ENCODE results near the gene CYTH3.
"Not testable (repeated sequence)": the region's sequence is repeated elsewhere in the genome, so short reads cannot be mapped to it uniquely, and the experiment has no call there.

Gene CYTH3, protein sequence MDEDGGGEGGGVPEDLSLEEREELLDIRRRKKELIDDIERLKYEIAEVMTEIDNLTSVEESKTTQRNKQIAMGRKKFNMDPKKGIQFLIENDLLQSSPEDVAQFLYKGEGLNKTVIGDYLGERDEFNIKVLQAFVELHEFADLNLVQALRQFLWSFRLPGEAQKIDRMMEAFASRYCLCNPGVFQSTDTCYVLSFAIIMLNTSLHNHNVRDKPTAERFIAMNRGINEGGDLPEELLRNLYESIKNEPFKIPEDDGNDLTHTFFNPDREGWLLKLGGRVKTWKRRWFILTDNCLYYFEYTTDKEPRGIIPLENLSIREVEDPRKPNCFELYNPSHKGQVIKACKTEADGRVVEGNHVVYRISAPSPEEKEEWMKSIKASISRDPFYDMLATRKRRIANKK

DNA sequence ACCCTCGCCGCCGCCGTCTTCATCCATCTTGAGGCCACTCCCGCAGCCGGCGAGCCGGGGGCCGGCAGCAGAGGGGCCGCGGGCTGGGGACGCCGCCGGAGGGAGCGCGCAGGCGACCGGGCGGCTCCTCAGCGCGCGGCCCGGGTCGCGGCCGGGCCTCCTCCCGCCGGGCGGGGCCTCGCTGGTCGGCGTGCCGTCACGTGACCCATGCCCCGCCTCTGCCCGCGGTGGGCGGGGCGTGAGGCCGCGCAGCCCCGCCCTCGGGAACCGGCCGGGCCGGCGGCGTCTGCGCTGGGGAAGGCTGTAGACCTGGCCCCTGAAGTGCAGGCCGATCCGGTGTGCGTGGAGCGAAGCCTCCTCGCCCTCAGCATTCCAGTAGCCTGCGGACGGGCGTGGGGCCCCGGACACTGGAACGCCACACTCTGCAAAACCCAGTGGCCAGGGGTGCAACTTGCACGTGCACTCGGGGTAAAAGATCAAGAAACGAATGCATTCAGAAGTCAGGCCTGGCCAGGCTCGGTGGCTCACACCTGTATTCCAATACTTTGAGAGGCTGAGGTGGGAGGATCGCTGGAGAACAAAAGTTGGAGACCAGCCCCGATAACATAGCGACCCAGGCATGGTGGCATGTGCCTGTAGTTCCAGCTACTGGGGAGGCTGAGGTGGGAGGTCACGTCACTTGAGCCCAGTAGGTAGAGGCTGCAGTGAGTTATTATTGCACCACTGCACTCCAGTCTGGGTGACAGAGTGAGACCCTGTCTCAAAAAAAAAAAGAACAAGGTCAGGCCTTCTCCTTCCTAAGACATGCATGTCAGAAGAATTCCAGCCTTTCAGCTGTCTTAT is at the start of gene CYTH3:
TSS of gene CYTH3 (minus strand) at position 144 of the 843 bp plus-strand sequence. CDS start at position 27, 117 bp downstream.
- DNase-seq, result peak; percentile 20 to 95 (median 86)
- intact Hi-C loops (cut with DNase I), result no loop called here

DNA sequence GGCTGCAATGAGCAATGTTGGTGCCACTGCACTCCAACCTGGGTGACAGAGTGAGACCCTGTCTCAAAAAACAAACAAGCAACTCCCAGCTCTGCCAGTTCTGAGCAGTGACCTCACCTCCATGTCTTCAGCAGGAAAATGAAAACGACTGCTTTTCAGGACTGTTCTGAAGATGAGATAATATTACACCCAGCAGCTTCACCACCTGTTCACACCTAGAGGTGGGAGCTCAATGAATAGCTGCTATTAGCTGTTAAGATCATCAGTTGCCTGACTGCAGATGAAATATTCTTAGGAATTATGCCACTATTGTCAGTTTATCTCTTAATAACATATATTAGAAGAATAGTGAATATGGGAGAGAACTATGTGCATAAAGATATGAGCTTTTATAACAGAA is 48.4 kb upstream of the CYTH3 start:
- intact Hi-C loops (cut with DNase I), result no loop called here

DNA sequence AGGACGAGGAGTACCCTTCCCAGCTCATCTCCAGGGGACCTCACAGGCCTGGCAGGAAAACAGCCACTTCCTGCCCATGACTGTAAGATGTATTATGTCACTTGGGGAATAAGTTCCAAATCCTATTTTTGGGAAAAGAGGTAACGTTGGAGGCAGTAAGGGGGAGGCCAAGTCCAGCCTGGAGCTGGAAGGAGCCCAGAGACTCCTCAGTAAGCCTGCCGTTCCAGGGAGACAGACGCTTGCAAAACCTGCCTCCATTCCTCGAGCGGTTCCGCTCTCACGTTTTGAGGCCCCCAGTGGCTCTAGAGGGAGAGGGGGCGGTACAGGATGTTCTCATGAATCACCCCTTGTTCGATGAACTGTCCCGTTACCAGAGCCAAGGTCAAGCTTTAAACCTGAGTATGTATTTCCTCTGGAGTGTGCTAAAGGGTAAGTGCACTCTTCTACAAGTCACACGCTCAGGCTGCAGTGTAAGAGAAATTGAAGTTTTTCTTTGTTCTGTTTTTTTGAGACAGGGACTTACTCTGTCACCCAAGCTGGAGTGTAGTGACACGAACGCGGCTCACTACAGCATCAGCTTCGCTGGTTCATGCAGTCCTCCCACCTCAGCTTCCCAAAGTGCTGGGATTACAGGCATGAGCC is 45.5 kb upstream of the CYTH3 start:
- DNase-seq, result no peak
- intact Hi-C loops (cut with DNase I), result no loop called here

More for the DNA sequence above, 48.4 kb upstream of the CYTH3 start:
- no peak for DNase-seq

DNA sequence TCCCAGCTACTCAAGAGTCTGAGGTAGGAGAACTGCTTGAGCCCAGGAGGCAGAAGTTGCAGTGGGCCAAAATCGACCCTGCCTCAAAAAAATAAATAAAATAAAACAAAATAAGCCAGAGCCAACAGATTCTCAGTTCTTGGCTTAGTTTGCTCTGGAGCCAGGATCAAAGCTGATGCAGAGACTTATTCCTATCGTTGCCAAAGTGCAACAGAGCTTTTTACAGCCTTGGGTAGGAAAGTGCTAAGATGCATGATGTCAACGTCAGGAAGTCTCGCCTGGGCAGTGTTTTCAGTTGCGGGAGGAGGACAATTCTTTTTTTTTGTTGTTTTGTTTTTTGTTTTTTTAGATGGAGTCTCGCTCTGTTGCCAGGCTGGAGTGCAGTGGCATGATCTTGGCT is 43.8 kb upstream of the CYTH3 start:
- intact Hi-C loops (cut with DNase I), result no loop called here
- no peak for DNase-seq

DNA sequence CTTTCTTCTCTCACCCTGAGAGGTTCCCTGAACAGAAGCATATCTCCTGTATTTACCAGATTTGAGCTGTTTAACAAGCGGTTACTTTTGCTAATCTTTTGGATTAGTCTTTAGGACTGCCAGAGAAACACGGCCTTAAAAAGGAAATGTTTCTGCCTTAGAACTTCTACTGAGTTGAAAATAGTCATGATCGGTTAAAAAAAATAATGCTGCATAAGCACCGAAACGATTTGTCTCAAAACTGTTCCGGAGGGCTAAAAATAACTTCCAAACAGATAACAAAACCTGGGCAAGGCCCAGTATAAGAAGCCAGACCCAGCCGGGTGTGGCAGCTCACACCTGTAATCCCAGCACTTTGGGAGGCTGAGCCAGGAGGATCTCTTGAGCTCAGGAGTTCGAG is 43.3 kb upstream of the CYTH3 start:
- intact Hi-C loops (cut with DNase I), result no loop called here
- no peak for DNase-seq

DNA sequence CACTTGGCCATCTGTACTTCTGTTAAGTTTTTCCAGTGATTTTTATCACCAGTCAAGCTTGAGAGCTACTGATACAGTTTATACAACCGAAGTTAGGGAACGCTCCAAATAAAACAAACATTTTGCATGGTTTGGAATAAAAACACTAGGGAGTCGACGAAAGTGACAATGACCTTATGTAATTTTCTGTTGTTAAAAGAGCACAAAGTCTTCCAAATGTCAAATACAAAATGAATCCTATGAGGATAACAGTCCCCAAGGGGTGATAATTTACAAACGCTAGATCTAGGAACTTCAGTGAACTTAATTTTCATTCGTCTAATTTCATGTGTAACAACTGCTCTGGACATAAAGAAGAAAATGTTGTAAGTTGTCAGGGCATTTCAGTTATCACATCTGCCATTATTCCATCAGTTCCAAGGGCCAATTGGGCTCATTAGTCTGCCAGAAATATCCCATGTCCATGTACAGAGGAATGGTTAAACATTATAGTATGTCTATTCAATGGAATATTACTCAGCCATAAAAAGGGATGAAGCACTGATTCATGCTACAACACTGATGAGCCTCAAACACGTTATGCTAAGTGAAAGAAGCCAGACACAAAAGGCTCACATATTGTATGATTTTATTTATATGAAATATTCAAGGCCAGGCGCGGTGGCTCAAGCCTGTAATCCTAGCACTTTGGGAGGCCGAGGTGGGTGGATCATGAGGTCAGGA is 38.0 kb upstream of the CYTH3 start:
- intact Hi-C loops (cut with DNase I), result no loop called here
- no peak for DNase-seq

DNA sequence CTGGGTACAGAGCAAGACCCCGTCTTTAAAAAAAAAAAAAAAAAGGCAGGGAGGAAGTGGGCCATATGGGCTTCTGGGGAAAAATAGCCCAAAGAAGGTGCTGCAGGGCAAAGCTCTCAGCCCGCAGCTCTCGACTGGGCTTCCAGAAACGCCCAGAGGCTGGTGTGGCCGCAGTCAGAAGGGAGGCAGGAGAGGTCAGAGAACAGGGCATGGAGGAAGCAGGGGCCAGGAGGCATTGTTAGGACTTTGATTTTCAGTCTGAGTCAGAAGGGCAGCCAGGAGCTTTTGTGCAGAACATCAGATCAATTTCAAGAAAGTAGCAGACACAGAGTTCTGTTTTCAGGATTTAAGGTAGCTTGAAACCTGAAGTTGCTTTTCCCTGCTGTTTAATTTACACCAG is 35.3 kb upstream of the CYTH3 start:
- DNase-seq, result no peak
- intact Hi-C loops (cut with DNase I), result no loop called here

DNA sequence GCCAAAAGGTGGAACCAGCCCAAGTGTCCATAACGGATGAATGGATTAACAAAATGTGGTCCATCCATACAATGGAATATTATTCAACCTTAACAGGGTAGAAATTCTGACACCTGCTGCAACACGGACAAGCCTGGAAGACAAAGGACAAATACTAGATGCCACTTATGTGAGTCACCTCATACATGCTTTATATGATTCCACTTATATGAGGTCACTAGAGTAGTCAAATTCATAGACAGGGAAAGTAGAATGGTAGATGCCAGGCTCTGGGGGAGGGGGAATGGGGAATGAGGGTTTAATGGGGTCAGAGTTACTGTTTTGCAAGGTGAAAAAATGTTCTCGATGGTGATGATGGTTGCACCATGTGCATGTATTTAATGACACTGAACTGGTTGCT is 34.0 kb upstream of the CYTH3 start:
- DNase-seq, result no peak
- intact Hi-C loops (cut with DNase I), result no loop called here

DNA sequence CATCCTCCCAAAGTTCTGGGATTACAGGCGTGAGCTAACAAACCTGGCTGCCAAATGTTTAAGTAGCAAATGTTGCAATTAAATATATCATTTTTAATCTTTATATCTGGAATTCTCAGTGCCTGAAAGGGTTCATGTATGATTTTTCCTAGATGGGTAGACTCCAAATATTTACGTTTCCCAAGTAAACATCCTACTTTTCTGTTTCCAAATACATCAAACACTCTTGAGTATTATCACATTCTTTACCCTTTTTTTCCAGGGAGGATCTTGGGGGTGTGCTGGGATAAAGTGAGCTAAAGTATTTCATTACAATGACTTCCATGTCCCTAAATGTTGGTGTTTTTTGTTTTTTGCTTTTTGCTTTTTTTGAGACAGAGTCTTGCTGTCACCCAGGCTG is 32.9 kb upstream of the CYTH3 start:
- intact Hi-C loops (cut with DNase I), result no loop called here
- no peak for DNase-seq

DNA sequence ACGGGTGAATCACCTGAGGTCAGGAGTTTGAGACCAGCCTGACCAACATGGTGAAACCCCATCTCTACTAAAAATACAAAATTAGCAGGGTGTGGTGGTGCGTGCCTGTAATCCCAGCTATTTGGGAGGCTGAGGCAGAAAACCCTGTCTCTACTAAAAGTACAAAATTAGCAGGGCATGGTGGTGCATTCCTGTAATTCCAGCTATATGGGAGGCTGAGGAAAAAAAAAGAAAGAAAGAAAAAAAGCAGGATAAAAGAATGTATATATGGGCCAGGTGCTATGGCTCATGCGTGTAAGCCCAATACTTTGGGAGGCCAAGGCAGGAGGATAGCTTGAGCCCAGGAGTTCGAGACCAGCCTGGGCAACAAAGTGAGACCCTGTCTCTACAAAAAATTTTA is 29.0 kb upstream of the CYTH3 start:
- DNase-seq; intact Hi-C loops (cut with DNase I): not testable (repeated sequence)

DNA sequence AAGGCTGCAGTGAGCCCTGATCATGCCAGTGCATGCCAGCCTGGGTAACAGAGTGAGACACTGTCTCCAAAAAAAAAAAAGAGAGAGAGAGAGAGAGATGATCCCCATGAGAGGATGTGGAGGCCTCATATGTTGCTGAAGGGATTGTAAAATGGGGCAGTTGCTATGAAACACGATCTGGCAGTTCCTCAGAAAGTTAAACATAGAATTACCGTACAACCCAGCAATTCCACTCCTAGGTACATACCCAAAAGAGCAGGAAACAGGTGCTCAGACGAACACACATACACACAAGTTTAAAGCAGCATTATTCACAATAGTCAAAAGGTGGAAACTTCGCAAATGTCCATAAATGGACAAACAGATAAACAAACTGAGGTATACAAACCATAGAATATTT is 27.4 kb upstream of the CYTH3 start:
- intact Hi-C loops (cut with DNase I), result no loop called here
- no peak for DNase-seq

DNA sequence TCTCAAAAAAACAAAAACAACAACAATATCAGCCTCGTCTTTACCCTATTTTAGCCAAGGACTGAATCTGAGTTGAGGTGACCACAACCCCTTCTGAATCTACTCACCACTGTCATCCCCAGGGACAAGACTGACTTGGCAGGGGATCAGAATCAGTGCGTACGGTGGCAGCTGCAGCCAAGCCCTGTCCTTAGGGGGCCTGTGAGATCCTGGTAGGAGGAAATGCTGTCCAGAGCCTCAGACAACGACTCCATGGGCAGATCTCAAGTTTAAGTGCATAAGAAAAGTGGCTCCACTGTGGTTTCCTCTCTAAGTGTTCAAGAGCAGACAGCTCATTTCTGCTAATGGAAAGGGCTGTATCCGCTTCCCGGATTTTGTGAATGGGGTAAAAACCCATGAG is 22.4 kb upstream of the CYTH3 start:
- intact Hi-C loops (cut with DNase I), result no loop called here
- no peak for DNase-seq

DNA sequence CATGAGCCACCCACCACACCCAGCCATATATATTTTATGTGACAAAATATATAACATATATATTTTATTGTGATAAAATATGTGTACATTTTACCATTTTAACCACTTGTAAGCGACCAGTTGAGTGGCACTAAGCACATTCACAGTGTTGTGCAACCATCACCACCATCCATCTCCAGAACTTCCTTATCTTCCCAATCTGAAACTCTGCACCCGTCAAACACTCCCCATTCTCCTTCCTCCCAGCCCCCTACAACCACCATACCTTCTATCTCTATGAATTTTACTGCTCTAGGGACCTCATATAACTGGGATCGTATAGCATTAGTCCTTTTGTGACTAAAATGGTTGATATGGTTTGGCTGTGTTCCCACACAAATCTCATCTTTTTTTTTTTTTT is 20.8 kb upstream of the CYTH3 start:
- DNase-seq, result no peak
- intact Hi-C loops (cut with DNase I), result no loop called here

DNA sequence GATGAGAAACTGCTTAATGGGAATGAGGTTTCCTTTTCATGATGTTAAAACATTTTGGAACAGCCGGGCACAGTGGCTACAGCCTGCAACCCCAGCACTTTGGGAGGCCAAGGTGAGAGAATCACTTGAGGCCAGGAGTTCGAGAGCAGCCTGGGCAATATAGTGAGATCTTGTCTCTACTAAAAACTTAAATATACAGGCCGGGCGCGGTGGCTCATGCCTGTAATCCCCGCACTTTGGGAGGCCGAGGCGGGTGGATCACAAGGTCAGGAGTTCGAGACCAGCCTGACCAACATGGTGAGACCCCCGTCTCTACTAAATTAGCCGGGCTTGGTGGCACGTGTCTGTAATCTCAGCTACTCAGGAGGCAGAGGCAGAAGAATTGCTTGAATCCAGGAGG is 19.5 kb upstream of the CYTH3 start:
- DNase-seq; intact Hi-C loops (cut with DNase I): not testable (repeated sequence)

DNA sequence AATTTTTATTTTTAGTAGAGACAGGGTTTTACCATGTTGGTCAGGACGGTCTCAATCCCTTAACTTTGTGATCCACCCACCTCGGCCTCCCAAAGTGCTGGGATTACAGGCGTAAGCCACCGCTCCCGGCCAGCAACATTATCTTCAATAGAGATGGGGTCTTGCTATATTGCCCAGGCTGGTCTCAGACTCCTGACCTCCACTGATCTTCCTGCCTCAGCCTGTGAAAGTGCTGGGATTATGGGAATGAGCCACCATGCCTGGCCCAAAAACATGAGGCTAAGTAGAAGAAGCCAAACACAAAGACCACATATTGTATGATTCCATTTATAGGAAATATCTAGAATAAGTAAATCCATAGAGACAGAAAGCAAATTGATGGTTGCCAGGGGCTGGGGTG is 19.1 kb upstream of the CYTH3 start:
- DNase-seq, result no peak
- intact Hi-C loops (cut with DNase I), result no loop called here

DNA sequence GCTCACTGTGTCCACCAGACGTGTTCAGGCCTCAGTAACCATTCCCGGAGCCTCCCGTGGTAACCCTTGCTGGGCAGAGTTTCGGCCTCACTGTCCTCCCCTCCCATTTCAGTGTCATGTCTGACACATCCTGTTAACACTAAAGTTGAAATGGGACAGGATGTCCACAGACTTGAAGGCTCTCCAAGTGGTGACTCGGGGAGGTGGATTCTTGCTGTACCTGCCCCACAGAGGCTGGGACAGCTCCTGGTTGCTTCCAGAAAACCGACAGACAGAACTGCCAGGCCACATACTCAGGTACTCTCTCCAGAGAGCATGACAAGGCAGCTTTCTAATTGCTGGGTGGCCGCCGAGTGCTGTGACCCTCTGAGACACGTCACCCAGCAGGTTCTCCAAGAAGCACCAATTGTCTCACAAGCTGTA is 17.9 kb upstream of the CYTH3 start:
- intact Hi-C loops (cut with DNase I), result no loop called here
- DNase-seq, result no peak

DNA sequence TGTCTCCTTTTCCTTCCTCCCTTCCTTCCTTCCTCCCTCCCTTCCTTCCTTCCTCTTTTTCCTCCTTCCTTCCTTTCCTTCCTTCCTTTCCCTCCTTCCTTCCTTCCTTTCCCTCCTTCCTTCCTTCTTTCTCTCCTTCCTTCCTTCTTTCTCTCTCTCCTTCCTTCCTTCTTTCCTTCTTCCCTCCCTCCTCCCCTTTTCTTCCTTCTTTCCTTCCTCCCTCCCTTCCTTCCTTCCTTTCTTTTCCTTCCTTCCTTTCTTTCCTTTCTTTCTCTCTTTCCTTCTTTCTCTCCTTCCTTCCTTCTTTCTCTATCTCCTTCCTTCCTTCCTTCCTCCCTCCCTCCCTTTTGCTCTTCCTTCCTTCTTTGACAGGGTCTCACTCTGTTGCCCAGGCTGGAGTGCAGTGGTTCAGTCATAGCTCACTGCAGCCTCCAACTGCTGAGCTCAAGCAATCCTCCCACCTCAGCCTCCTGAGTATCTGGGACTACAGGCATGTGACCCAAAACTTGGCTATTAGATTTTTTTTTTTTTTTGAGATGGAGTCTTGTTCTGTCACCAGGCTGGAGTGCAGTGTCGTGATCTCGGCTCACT is 15.9 kb upstream of the CYTH3 start:
- intact Hi-C loops (cut with DNase I), result no loop called here
- DNase-seq, result no peak

DNA sequence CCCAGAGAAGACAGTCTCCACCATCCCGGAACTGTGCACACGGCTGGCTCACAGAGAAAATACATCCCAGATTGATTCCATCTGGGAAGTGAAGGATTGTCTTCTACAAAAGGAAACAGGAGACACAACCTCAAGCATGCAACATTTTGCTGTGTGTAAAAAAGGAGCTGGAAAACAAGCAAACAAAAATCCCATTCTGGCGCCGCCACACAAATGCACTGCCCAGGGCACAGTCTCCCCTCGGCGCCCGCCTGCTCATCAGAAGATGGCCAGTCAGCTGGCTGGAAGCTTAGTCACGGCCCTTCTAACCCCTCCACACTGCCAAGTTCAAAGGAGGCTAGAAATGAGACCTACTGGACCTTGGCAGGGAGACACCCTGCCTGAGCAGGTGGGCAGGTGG is 14.1 kb upstream of the CYTH3 start:
- intact Hi-C loops (cut with DNase I), result no loop called here
- no peak for DNase-seq

All from head of caudate nucleus (tissue), 42 donors.